Omental fat pad (tissue), 4 donors: Measurements from ENCODE around the gene COL6A2. TPM values are rescaled to one million over a fixed set of nuclear protein-coding genes. Genes with fewer than 3 reads are reported as not detected.

Source experiments
- ATAC-seq: fragments of 150-250 bp; one replicate; pipeline ENCODE4 v1.9.1; 2016; ENCODE audit warnings: mild to moderate bottlenecking, moderate library complexity; ENCODE audit not compliant: low FRiP score
- DNase-seq: peaks from one replicate; pipeline ENCODE4 v3.0.0-alpha.2; 2019; ENCODE audit warnings: low spot score
- CTCF ChIP-seq, 3 donors: fragments of 450-650 bp; IDR thresholded peaks; one replicate each; pipeline ENCODE4 v1.5.1; 2016 to 2017; ENCODE audit warnings: antibody characterized with exemption in 3 of 3, mild to moderate bottlenecking in 3 of 3, moderate library complexity in 2 of 3
- total RNA-seq, 4 donors: library from RNA; depleted of rRNA; stranded (reverse); fragments of >200 nt; gene quantifications; one replicate each; pipeline ENCODE4 v1.1.0, GENCODE V29; 2016

The COL6A2 gene
- total RNA-seq, 4 donors from 2014 or later: 480 to 1,153 (median 616) TPM

GRCh38 chr21:46051821-46052675, 45.9 kb upstream of the COL6A2 start:
- TF ChIP-seq CTCF (IDR thresholded peaks at IDR 0.05): no peak
- ATAC-seq (no peak), DNase-seq (no peak)

GRCh38 chr21:46052703-46053651, 44.9 kb upstream of the COL6A2 start:
- TF ChIP-seq CTCF (IDR thresholded peaks at IDR 0.05): no peak
- no peak for ATAC-seq
- DNase-seq: no peak

- no peak for DNase-seq
- no peak for TF ChIP-seq CTCF (IDR thresholded peaks at IDR 0.05)
- no peak for ATAC-seq
Observed at GRCh38 chr21:46054031-46054430, 43.9 kb upstream of the COL6A2 start.

GRCh38 chr21:46054451-46054881, 43.4 kb upstream of the COL6A2 start:
- TF ChIP-seq CTCF (IDR thresholded peaks at IDR 0.05): no peak
- ATAC-seq: peak; percentile 37

GRCh38 chr21:46055863-46056281, 42.0 kb upstream of the COL6A2 start:
- DNase-seq: peak; percentile 22
- TF ChIP-seq CTCF (IDR thresholded peaks at IDR 0.05): no peak
- ATAC-seq: no peak

More at GRCh38 chr21:46054451-46054881, 43.4 kb upstream of the COL6A2 start:
- DNase-seq: no peak

- ATAC-seq (peak; percentile 86), DNase-seq (peak; percentile 31)
- no peak for TF ChIP-seq CTCF (IDR thresholded peaks at IDR 0.05)
Observed at GRCh38 chr21:46056450-46056903, 41.4 kb upstream of the COL6A2 start.
